Measurements from ENCODE around the gene HDAC4.

Gene HDAC4

GRCh38 chr2:239396881-239397681 lies 3.7 kb downstream of the HDAC4 start:
- peak; percentile 13 for DNase-seq (ENCODE audit: low read depth)
- TF ChIP-seq CTCF (conservative IDR thresholded peaks at IDR 0.05; ENCODE audit: low read depth, low read length): peak; percentile 30
- H3K4me3 ChIP-seq (ENCODE audit: low read depth, low read length): no peak overlapping the region

DNA sequence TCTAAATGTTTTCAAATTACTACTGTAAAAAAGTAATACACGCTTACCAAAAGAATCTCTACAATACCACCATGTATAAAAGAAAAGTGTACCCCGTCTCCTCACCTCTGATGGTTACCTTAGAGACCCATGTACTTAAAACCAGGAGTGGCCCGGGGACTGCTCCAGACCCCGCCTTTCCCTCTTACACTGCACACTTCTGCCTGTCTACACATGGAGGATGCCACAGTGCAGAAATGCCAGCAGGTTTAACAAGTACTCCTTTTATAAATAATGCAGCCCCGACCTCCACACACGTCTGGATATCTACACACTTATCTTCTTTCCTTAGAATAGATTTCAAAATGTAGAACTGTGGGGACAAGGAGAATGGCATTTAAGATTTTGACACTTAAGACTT lies 5.3 kb downstream of the HDAC4 start:
- DNase-seq (ENCODE audit: low read depth): no peak
- TF ChIP-seq CTCF (conservative IDR thresholded peaks at IDR 0.05; ENCODE audit: low read depth, low read length): no peak
- H3K4me3 ChIP-seq (ENCODE audit: low read depth, low read length): no peak overlapping the region

- no peak overlapping the region for H3K4me3 ChIP-seq (ENCODE audit: low read depth, low read length)
- DNase-seq (ENCODE audit: low read depth): no peak
- no peak for TF ChIP-seq CTCF (conservative IDR thresholded peaks at IDR 0.05; ENCODE audit: low read depth, low read length)
These were observed 5.8 kb downstream of the HDAC4 start for GRCh38 chr2:239394978-239395377.

- TF ChIP-seq CTCF (conservative IDR thresholded peaks at IDR 0.05; ENCODE audit: low read depth, low read length): no peak
- DNase-seq (ENCODE audit: low read depth): no peak
- no peak overlapping the region for H3K4me3 ChIP-seq (ENCODE audit: low read depth, low read length)
These were observed 6.4 kb downstream of the HDAC4 start for GRCh38 chr2:239394346-239394945.

- no peak for DNase-seq (ENCODE audit: low read depth)
- TF ChIP-seq CTCF (conservative IDR thresholded peaks at IDR 0.05; ENCODE audit: low read depth, low read length): no peak
- no peak overlapping the region for H3K4me3 ChIP-seq (ENCODE audit: low read depth, low read length)
These were observed 6.9 kb downstream of the HDAC4 start for GRCh38 chr2:239393941-239394340.

- TF ChIP-seq CTCF (conservative IDR thresholded peaks at IDR 0.05; ENCODE audit: low read depth, low read length): no peak
- DNase-seq (ENCODE audit: low read depth): peak; percentile 8
These were observed 7.4 kb downstream of the HDAC4 start for GRCh38 chr2:239393388-239393940.

More at GRCh38 chr2:239393388-239393940, 7.4 kb downstream of the HDAC4 start:
- H3K4me3 ChIP-seq (ENCODE audit: low read depth, low read length): no peak overlapping the region

All from choroid plexus epithelial cell (primary cell).